H1 (cell line): ENCODE results near the gene TMED9.

Source experiments
- BCL11A ChIP-seq, 2 experiments: IDR thresholded peaks; one replicate each; pipeline ENCODE4 v1.6.1; 2011; ENCODE audit warnings: low read depth in 2 of 2, low read length in 2 of 2, mild to moderate bottlenecking in 2 of 2
- EZH2 ChIP-seq: fragments of 200-600 bp; sonication (generic); IDR thresholded peaks from 2 replicates; pipeline ENCODE4 v1.7.1; 2012; ENCODE audit warnings: low read depth, mild to moderate bottlenecking, moderate library complexity, low read length, inconsistent platforms; ENCODE audit not compliant: severe bottlenecking
- FOSL1 ChIP-seq: IDR thresholded peaks from 2 replicates; pipeline ENCODE4 v1.6.1; 2011; ENCODE audit warnings: mild to moderate bottlenecking, low read depth, low read length, moderate library complexity; ENCODE audit not compliant: insufficient read depth
- GTF2F1 ChIP-seq: IDR thresholded peaks from 2 replicates; pipeline ENCODE4 v1.6.1; 2012; ENCODE audit warnings: low read depth, low read length, improper control_type of control experiment, borderline replicate concordance
- HDAC2 ChIP-seq, 2 experiments: fragments of 300-600 bp in 1 of 2; sonication (generic) in 1 of 2; IDR thresholded peaks; 2 replicates each; pipeline ENCODE4 v1.6.1; 2011 to 2012; ENCODE audit warnings: low read depth in 2 of 2, low read length in 2 of 2, mild to moderate bottlenecking in 2 of 2, moderate library complexity in 2 of 2, borderline replicate concordance in 1 of 2, inconsistent platforms in 1 of 2
- PHF8 ChIP-seq: fragments of 200-600 bp; sonication (generic); conservative IDR thresholded peaks from 2 replicates; pipeline ENCODE4 v1.7.1; 2012; ENCODE audit warnings: low read depth, mild to moderate bottlenecking, inconsistent platforms, low read length, moderate library complexity
- POLR2A ChIP-seq, 2 experiments: IDR thresholded peaks; 1 replicate in 1 of 2; 2 replicates in 1 of 2; pipeline ENCODE4 v1.6.1; 2011; ENCODE audit warnings: low read depth in 2 of 2, low read length in 2 of 2, mild to moderate bottlenecking in 2 of 2; ENCODE audit errors: control extremely low read depth in 1 of 2
- ZNF274 ChIP-seq: IDR thresholded peaks from 2 replicates; pipeline ENCODE4 v1.7.0; 2012; ENCODE audit warnings: low read length, borderline replicate concordance; ENCODE audit errors: extremely low read depth
- TF ChIP-seq, protein P1 (sequence below), 3 experiments: IDR thresholded peaks; 1 replicate in 2 of 3; 2 replicates in 1 of 3; pipeline versions ENCODE4 v1.5.1 to v1.6.1; 2011; ENCODE audit warnings: low read length in 3 of 3, mild to moderate bottlenecking in 3 of 3, inconsistent platforms in 2 of 3, low read depth in 1 of 3, moderate library complexity in 1 of 3; ENCODE audit not compliant: insufficient read depth in 1 of 3; ENCODE audit errors: control extremely low read depth in 1 of 3
- TF ChIP-seq, protein P2 (sequence below): IDR thresholded peaks from 2 replicates; pipeline ENCODE4 v1.6.1; 2012; ENCODE audit warnings: inconsistent platforms

DNA sequence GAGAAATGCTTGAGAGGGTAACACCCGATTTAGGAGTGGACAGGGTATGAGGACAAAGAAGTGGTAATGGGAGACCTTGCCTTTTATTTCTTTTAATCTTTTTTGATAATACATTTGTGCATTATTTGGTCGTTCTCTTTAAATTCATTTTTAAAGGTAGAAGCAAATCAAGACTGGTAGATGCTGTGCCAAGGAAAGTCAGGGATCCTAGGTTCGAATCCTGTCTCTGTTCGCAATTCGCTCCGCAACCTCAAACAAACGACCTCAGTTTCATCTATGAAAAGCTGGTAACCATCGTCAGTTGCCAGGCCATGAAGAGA is 353 bp upstream of the TMED9 start:
- TF ChIP-seq POLR2A (IDR thresholded peaks at IDR 0.05; ENCODE audit: control extremely low read depth in 1 of 2, low read depth in 2 of 2, low read length in 2 of 2): no peak
- TF ChIP-seq PHF8: no peak
- TF ChIP-seq, protein P1, sequence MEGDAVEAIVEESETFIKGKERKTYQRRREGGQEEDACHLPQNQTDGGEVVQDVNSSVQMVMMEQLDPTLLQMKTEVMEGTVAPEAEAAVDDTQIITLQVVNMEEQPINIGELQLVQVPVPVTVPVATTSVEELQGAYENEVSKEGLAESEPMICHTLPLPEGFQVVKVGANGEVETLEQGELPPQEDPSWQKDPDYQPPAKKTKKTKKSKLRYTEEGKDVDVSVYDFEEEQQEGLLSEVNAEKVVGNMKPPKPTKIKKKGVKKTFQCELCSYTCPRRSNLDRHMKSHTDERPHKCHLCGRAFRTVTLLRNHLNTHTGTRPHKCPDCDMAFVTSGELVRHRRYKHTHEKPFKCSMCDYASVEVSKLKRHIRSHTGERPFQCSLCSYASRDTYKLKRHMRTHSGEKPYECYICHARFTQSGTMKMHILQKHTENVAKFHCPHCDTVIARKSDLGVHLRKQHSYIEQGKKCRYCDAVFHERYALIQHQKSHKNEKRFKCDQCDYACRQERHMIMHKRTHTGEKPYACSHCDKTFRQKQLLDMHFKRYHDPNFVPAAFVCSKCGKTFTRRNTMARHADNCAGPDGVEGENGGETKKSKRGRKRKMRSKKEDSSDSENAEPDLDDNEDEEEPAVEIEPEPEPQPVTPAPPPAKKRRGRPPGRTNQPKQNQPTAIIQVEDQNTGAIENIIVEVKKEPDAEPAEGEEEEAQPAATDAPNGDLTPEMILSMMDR (IDR thresholded peaks at IDR 0.05; ENCODE audit: control extremely low read depth in 1 of 3, insufficient read depth in 1 of 3, low read depth in 1 of 3, low read length in 3 of 3): no peak
- TF ChIP-seq HDAC2 (IDR thresholded peaks at IDR 0.05; ENCODE audit: borderline replicate concordance in 1 of 2, low read depth in 2 of 2, low read length in 2 of 2): no peak; a peak in 1 of 4 replicates
- TF ChIP-seq GTF2F1: no peak
- no peak for TF ChIP-seq BCL11A (IDR thresholded peaks at IDR 0.05; ENCODE audit: low read depth in 2 of 2, low read length in 2 of 2)
- TF ChIP-seq EZH2: no peak
- TF ChIP-seq, protein P2, sequence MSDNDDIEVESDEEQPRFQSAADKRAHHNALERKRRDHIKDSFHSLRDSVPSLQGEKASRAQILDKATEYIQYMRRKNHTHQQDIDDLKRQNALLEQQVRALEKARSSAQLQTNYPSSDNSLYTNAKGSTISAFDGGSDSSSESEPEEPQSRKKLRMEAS: no peak
- no peak for TF ChIP-seq FOSL1
- no peak for TF ChIP-seq ZNF274
